Neural cell (in vitro differentiated cells): Measurements from ENCODE around the gene SYNRG. TPM values are rescaled to one million over a fixed set of nuclear protein-coding genes. Genes with fewer than 3 reads are reported as not detected.

Experiments
- H2AFZ ChIP-seq: fragments of 200-600, 300-800 bp; sonication (generic), shearing (Covaris generic); 2 replicates; pipeline ENCODE4 v1.6.0; 2014; ENCODE audit warnings: low read depth, mild to moderate bottlenecking, antibody characterized with exemption, low read length, moderate library complexity
- H3F3A ChIP-seq: fragments of 200-600 bp; shearing (Covaris generic); 2 replicates; pipeline ENCODE4 v1.6.1; 2016; ENCODE audit warnings: mild to moderate bottlenecking, moderate library complexity, mixed read lengths, antibody characterized with exemption, low read length; ENCODE audit not compliant: insufficient read depth, poor library complexity, severe bottlenecking
- H3K27ac ChIP-seq: fragments of 200-600, 300-800 bp; sonication (generic), shearing (Covaris generic); 2 replicates; pipeline ENCODE4 v1.5.1; 2014; ENCODE audit warnings: mild to moderate bottlenecking, low read length, moderate library complexity
- H3K27me3 ChIP-seq: fragments of 300-800, 200-600 bp; sonication (generic), shearing (Covaris generic); 2 replicates; pipeline ENCODE4 v1.6.0; 2014; ENCODE audit warnings: mild to moderate bottlenecking, low read depth, low read length, moderate library complexity; ENCODE audit not compliant: insufficient read depth
- H3K36me3 ChIP-seq: fragments of 300-800, 200-600 bp; sonication (generic), shearing (Covaris generic); 2 replicates; pipeline ENCODE4 v1.5.1; 2014; ENCODE audit warnings: mild to moderate bottlenecking, antibody characterized with exemption, low read length, moderate library complexity; ENCODE audit not compliant: insufficient read depth
- H3K4me2 ChIP-seq: fragments of 300-800, 200-600 bp; sonication (generic), shearing (Covaris generic); 2 replicates; pipeline ENCODE4 v1.6.0; 2014; ENCODE audit warnings: mild to moderate bottlenecking, low read length
- H3K4me3 ChIP-seq: fragments of 300-800, 200-600 bp; sonication (generic), shearing (Covaris generic); 2 replicates; pipeline ENCODE4 v1.5.1; 2014; ENCODE audit warnings: mild to moderate bottlenecking, low read length, moderate library complexity
- H3K79me2 ChIP-seq: fragments of 200-600 bp; shearing (Covaris generic); replicated peaks from 2 replicates; pipeline ENCODE4 v1.6.0; 2014; ENCODE audit warnings: mild to moderate bottlenecking, low read length, moderate library complexity; ENCODE audit not compliant: insufficient read depth
- H3K9ac ChIP-seq: fragments of 300-800, 200-600 bp; sonication (generic), shearing (Covaris generic); 2 replicates; pipeline ENCODE4 v1.6.1; 2016; ENCODE audit warnings: mild to moderate bottlenecking, low read length, mixed read lengths
- H3K9me2 ChIP-seq: fragments of 200-600 bp; shearing (Covaris generic); 2 replicates; pipeline ENCODE4 v1.6.1; 2016; ENCODE audit warnings: mild to moderate bottlenecking, low read length, mixed read lengths; ENCODE audit not compliant: insufficient read depth
- H3K9me3 ChIP-seq: fragments of 200-600, 300-800 bp; sonication (generic), shearing (Covaris generic); 2 replicates; pipeline ENCODE4 v1.6.1; 2016; ENCODE audit warnings: mild to moderate bottlenecking, mixed run types, low read length, moderate library complexity, mixed read lengths
- H4K20me1 ChIP-seq: fragments of 200-600 bp; shearing (Covaris generic); 2 replicates; pipeline ENCODE4 v1.6.1; 2016; ENCODE audit warnings: mild to moderate bottlenecking, mixed run types; ENCODE audit not compliant: insufficient read depth
- EP300 ChIP-seq: fragments of 450-650 bp; conservative IDR thresholded peaks from 2 replicates; pipeline ENCODE4 v1.6.1; 2014; ENCODE audit warnings: antibody characterized with exemption, mild to moderate bottlenecking, moderate library complexity; ENCODE audit not compliant: poor library complexity, severe bottlenecking
- EZH2 ChIP-seq: fragments of 200-600, 300-800 bp; shearing (Covaris generic), sonication (generic); IDR thresholded peaks from 2 replicates; pipeline ENCODE4 v1.6.1; 2014; ENCODE audit warnings: antibody characterized with exemption, low read length, borderline replicate concordance, mild to moderate bottlenecking; ENCODE audit not compliant: insufficient read depth, poor library complexity, severe bottlenecking
- MXI1 ChIP-seq: fragments of 450-650 bp; conservative IDR thresholded peaks from 2 replicates; pipeline ENCODE4 v1.6.1; 2014; ENCODE audit warnings: antibody characterized with exemption, mild to moderate bottlenecking; ENCODE audit not compliant: poor library complexity, severe bottlenecking
- POLR2AphosphoS5 ChIP-seq: IDR thresholded peaks from 2 replicates; pipeline ENCODE4 v1.6.1; 2012
- RAD21 ChIP-seq: fragments of 450-650 bp; conservative IDR thresholded peaks from 2 replicates; pipeline ENCODE4 v1.6.1; 2014; ENCODE audit warnings: antibody characterized with exemption, mild to moderate bottlenecking, moderate library complexity
- SMC3 ChIP-seq: fragments of 450-650 bp; conservative IDR thresholded peaks from 2 replicates; pipeline ENCODE4 v1.6.1; 2014; ENCODE audit warnings: antibody characterized with exemption, mild to moderate bottlenecking, moderate library complexity; ENCODE audit not compliant: poor library complexity
- TAF1 ChIP-seq: IDR thresholded peaks from 2 replicates; pipeline ENCODE4 v1.6.1; 2012; ENCODE audit warnings: low read depth
- polyA plus RNA-seq: library from polyadenylated mRNA; depleted of rRNA; stranded (reverse); fragments of >200 nt; gene quantifications from 2 replicates; pipeline ENCODE4 v1.2.3, GENCODE V29; 2014
- TF ChIP-seq, protein P1 (sequence below): fragments of 450-650 bp; IDR thresholded peaks from 2 replicates; pipeline ENCODE4 v1.5.1; 2014; ENCODE audit warnings: antibody characterized with exemption, mild to moderate bottlenecking, moderate library complexity; ENCODE audit not compliant: poor library complexity, severe bottlenecking
- TF ChIP-seq, protein P2 (sequence below): IDR thresholded peaks from 2 replicates; pipeline ENCODE4 v1.6.1; 2012; ENCODE audit warnings: borderline replicate concordance

Gene SYNRG
- polyA plus RNA-seq, 1 donor from 2014 or later, result 16.1 TPM

DNA sequence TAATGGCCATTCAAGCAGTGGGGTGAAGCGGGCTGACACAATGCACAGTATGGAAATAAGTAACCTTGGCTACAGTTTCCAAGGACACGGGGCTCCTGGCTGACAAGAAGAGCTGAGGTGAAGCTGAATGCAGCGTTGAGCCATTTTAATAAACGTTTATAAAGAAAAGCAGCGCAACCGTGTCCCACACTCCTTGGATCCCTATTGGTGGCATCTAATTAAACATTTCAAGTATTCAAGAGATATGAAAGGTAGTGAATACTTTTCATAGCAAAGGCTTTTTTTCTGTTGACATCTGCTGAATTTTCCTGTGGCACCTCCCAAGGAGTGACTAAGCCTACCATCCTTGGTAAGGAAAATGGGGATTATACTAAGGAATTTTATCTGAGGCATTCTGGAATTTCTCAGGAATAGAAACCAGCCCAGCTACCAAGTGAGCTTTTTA lies 93.1 kb downstream of the SYNRG start:
- peaks cover 18% of the 10 kb centered on the region for H3K36me3 ChIP-seq

DNA sequence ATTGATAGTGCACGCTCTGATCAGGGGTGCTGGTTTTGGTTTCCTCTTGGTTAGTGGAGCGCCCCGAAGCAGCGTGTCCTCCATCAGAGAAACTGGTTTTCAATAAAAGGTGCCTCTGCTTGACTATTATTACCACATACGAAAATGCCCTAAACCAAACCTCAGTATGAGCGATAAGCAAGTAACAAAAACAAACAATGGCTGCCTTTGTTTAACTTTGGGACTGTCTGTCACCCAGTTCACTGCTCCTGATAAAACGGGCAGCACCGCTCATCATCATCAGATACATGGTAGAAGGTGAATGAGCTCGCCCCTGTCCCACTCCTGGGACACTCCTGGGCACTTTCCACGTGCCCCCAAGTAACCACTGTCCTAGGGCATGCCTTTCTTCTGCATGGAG lies 95.5 kb downstream of the SYNRG start:
- Histone ChIP-seq H3F3A (no peaks in the 10 kb centered on the region), H4K20me1 (no peaks in the 10 kb centered on the region), H3K27ac (no peak overlapping the region), H3K9ac (no peak overlapping the region), H3K4me2 (no peak overlapping the region), H3K9me2 (no peaks in the 10 kb centered on the region), H3K79me2 (peaks cover 17% of the 10 kb centered on the region), H3K36me3 (peaks cover 18% of the 10 kb centered on the region), H3K9me3 (no peaks in the 10 kb centered on the region), H3K27me3 (no peaks in the 10 kb centered on the region), H2AFZ (no peak overlapping the region), H3K4me3 (no peak overlapping the region)
- TF ChIP-seq MXI1 (no peak), SMC3 (no peak), POLR2AphosphoS5 (no peak), EP300 (no peak), RAD21 (no peak), TAF1 (no peak), EZH2 (no peak)
- TF ChIP-seq, protein P1, sequence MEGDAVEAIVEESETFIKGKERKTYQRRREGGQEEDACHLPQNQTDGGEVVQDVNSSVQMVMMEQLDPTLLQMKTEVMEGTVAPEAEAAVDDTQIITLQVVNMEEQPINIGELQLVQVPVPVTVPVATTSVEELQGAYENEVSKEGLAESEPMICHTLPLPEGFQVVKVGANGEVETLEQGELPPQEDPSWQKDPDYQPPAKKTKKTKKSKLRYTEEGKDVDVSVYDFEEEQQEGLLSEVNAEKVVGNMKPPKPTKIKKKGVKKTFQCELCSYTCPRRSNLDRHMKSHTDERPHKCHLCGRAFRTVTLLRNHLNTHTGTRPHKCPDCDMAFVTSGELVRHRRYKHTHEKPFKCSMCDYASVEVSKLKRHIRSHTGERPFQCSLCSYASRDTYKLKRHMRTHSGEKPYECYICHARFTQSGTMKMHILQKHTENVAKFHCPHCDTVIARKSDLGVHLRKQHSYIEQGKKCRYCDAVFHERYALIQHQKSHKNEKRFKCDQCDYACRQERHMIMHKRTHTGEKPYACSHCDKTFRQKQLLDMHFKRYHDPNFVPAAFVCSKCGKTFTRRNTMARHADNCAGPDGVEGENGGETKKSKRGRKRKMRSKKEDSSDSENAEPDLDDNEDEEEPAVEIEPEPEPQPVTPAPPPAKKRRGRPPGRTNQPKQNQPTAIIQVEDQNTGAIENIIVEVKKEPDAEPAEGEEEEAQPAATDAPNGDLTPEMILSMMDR, result no peak
- TF ChIP-seq, protein P2, sequence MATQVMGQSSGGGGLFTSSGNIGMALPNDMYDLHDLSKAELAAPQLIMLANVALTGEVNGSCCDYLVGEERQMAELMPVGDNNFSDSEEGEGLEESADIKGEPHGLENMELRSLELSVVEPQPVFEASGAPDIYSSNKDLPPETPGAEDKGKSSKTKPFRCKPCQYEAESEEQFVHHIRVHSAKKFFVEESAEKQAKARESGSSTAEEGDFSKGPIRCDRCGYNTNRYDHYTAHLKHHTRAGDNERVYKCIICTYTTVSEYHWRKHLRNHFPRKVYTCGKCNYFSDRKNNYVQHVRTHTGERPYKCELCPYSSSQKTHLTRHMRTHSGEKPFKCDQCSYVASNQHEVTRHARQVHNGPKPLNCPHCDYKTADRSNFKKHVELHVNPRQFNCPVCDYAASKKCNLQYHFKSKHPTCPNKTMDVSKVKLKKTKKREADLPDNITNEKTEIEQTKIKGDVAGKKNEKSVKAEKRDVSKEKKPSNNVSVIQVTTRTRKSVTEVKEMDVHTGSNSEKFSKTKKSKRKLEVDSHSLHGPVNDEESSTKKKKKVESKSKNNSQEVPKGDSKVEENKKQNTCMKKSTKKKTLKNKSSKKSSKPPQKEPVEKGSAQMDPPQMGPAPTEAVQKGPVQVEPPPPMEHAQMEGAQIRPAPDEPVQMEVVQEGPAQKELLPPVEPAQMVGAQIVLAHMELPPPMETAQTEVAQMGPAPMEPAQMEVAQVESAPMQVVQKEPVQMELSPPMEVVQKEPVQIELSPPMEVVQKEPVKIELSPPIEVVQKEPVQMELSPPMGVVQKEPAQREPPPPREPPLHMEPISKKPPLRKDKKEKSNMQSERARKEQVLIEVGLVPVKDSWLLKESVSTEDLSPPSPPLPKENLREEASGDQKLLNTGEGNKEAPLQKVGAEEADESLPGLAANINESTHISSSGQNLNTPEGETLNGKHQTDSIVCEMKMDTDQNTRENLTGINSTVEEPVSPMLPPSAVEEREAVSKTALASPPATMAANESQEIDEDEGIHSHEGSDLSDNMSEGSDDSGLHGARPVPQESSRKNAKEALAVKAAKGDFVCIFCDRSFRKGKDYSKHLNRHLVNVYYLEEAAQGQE, result no peak

More for the DNA sequence above, 93.1 kb downstream of the SYNRG start:
- peak overlapping the region; percentile 76 for H3K4me2 ChIP-seq
- no peaks in the 10 kb centered on the region for H4K20me1 ChIP-seq
- no peaks in the 10 kb centered on the region for H3F3A ChIP-seq
- no peaks in the 10 kb centered on the region for H3K9me3 ChIP-seq
- H2AFZ ChIP-seq, result peak overlapping the region; percentile 4
- H3K27ac ChIP-seq, result peak overlapping the region; percentile 83
- H3K9me2 ChIP-seq, result no peaks in the 10 kb centered on the region
- no peaks in the 10 kb centered on the region for H3K27me3 ChIP-seq
- H3K79me2 ChIP-seq, result peaks cover 13% of the 10 kb centered on the region
- TF ChIP-seq TAF1, result no peak
- peak; percentile 39 for TF ChIP-seq POLR2AphosphoS5
- peak; percentile 46 for TF ChIP-seq MXI1
- TF ChIP-seq, protein P1, result peak; percentile 11
- no peak for TF ChIP-seq SMC3
- TF ChIP-seq, protein P2, result peak; percentile 90
- peak; percentile 24 for TF ChIP-seq RAD21
- TF ChIP-seq EP300, result peak; percentile 27
- TF ChIP-seq EZH2, result no peak
- H3K9ac ChIP-seq, result peak overlapping the region; percentile 45
- peak overlapping the region; percentile 54 for H3K4me3 ChIP-seq
